HepG2 (cell line): ENCODE measurements around the gene KRT7. TPM values are rescaled to one million over a fixed set of nuclear protein-coding genes. Genes with fewer than 3 reads are reported as not detected.

Source experiments
- ATAC-seq: fragments of 200-7000 bp; cut with Tn5 transposase; 3 replicates; pipeline ENCODE4 v1.9.1; 2020; ENCODE audit warnings: mild to moderate bottlenecking, moderate library complexity
- BruUV-seq: library from RNA; stranded (reverse); fragments of 400-500 nt; replicated peaks from 2 replicates; lab custom pipeline; 2021; lab: Mats Ljungman, UMichigan
- CTCF ChIA-PET: fragments of 300-600 bp; formaldehyde crosslinking; extraction: SDS; loops from one replicate; lab custom pipeline; 2021; ENCODE audit warnings: low total read pairs, inconsistent platforms, low intra/inter-chr PET ratio; lab: Yijun Ruan, JAX
- POLR2A ChIA-PET: fragments of 350-600 bp; sonication (Branson Sonifier 250); formaldehyde crosslinking; loops from one replicate; lab custom pipeline; 2020; ENCODE audit warnings: antibody characterized with exemption, inconsistent platforms; lab: Yijun Ruan, JAX
- DNase-seq: peaks from one replicate; pipeline ENCODE4 v3.0.0-alpha.2; 2015; ENCODE audit warnings: low spot score
- FAIRE-seq: peaks from 3 replicates; lab custom pipeline; 2011; peaks lifted over from hg19 to GRCh38; lab: Jason Lieb, UNC
- H2AFZ ChIP-seq: one replicate; pipeline ENCODE4 v1.6.1; 2011; ENCODE audit warnings: low read length, inconsistent platforms
- H3K27ac ChIP-seq: fragments of 300-600 bp; 3 replicates; pipeline ENCODE4 v1.8.0; 2011; ENCODE audit warnings: mixed run types, mild to moderate bottlenecking, mixed read lengths, low read length, inconsistent platforms; ENCODE audit not compliant: insufficient read depth; ENCODE audit errors: extremely low read length
- H3K27me3 ChIP-seq, 2 experiments: fragments of 200-600 bp in 1 of 2; 2 replicates in 1 of 2; 3 replicates in 1 of 2; pipeline versions ENCODE4 v1.6.0 to v1.8.0; 2011; ENCODE audit warnings: low read length in 2 of 2, mild to moderate bottlenecking in 2 of 2, moderate library complexity in 2 of 2, inconsistent platforms in 1 of 2; ENCODE audit not compliant: insufficient read depth in 2 of 2, control insufficient read depth in 1 of 2
- H3K36me3 ChIP-seq, 2 experiments: fragments of 200-600 bp in 1 of 2; replicated peaks in 1 of 2; 2 replicates in 1 of 2; 3 replicates in 1 of 2; pipeline versions ENCODE4 v1.5.1 to v1.8.0; 2011; ENCODE audit warnings: low read length in 2 of 2, inconsistent platforms in 1 of 2; ENCODE audit not compliant: insufficient read depth in 2 of 2, control insufficient read depth in 1 of 2
- H3K4me1 ChIP-seq: 2 replicates; pipeline ENCODE4 v1.5.1; 2012; ENCODE audit warnings: low read length, inconsistent platforms; ENCODE audit not compliant: insufficient read depth
- H3K4me2 ChIP-seq: 2 replicates; pipeline ENCODE4 v1.6.0; 2011; ENCODE audit warnings: low read depth, low read length, inconsistent platforms
- H3K4me3 ChIP-seq, 3 experiments: fragments of 200-600 bp in 1 of 3; sonication (generic), shearing (Covaris generic) in 1 of 3; replicated peaks in 1 of 3; 2 replicates each; pipeline ENCODE4 v1.5.1; 2011 to 2016; ENCODE audit warnings: low read length in 3 of 3, inconsistent platforms in 2 of 3, low read depth in 2 of 3, mild to moderate bottlenecking in 2 of 3, control low read depth in 1 of 3, mixed read lengths in 1 of 3; ENCODE audit not compliant: insufficient read depth in 1 of 3
- H3K79me2 ChIP-seq: one replicate; pipeline ENCODE4 v1.6.1; 2011; ENCODE audit warnings: low read length, inconsistent platforms; ENCODE audit not compliant: insufficient read depth
- H3K9ac ChIP-seq: 2 replicates; pipeline ENCODE4 v1.6.0; 2011; ENCODE audit warnings: mild to moderate bottlenecking, low read depth, low read length, inconsistent platforms; ENCODE audit not compliant: insufficient read depth
- H3K9me3 ChIP-seq: 2 replicates; pipeline ENCODE4 v1.5.1; 2012; ENCODE audit warnings: mild to moderate bottlenecking, low read length
- H4K20me1 ChIP-seq: 2 replicates; pipeline ENCODE4 v1.6.0; 2011; ENCODE audit warnings: inconsistent platforms, mild to moderate bottlenecking, low read length, moderate library complexity; ENCODE audit not compliant: insufficient read depth
- CEBPB ChIP-seq: IDR thresholded peaks from 2 replicates; pipeline ENCODE4 v1.6.1; 2011; ENCODE audit warnings: low read depth, low read length, improper control_type of control experiment, borderline replicate concordance
- CEBPG ChIP-seq: IDR thresholded peaks from 2 replicates; pipeline ENCODE4 v1.6.1; 2016
- GABPB1 ChIP-seq: IDR thresholded peaks from 2 replicates; pipeline ENCODE4 v1.6.1; 2016; ENCODE audit warnings: mild to moderate bottlenecking, missing genetic modification reagents, moderate library complexity, missing compliant biosample characterization
- SAP130 ChIP-seq: IDR thresholded peaks from 2 replicates; pipeline ENCODE4 v1.6.1; 2016; ENCODE audit warnings: low read depth
- SOX6 ChIP-seq, 2 experiments: fragments of 450-650 bp in 1 of 2; sonication (generic) in 1 of 2; formaldehyde crosslinking in 1 of 2; IDR thresholded peaks; 2 replicates each; pipeline versions ENCODE4 v1.4.0 to v1.6.1; 2017 to 2020; ENCODE audit warnings: antibody characterized with exemption in 1 of 2, mild to moderate bottlenecking in 1 of 2, missing genetic modification reagents in 1 of 2
- YEATS4 ChIP-seq: sonication (generic); formaldehyde crosslinking; IDR thresholded peaks from 2 replicates; pipeline ENCODE4 v1.4.0; 2020; ENCODE audit warnings: missing genetic modification reagents, borderline replicate concordance
- ZNF317 ChIP-seq: sonication (generic); formaldehyde crosslinking; IDR thresholded peaks from 2 replicates; pipeline ENCODE4 v1.5.0; 2020; ENCODE audit warnings: mild to moderate bottlenecking, missing genetic modification reagents
- WGBS: methylation state at CpG from one replicate; pipeline ENCODE4 v1.1.6; 2017; ENCODE audit warnings: low lambda C conversion rate; 5-methylcytosine and 5-hydroxymethylcytosine counted together
- in situ Hi-C: cut with HindIII; loops from 2 replicates; pipeline ENCODE4 v1.10.0; 2017; ENCODE audit warnings: low pct_unique_long_range_greater_than_20kb; ENCODE audit not compliant: extremely low pct_ligation_motif_present
- intact Hi-C: fragments of 100-400 bp; cut with micrococcal nuclease; formaldehyde crosslinking; loops from one replicate; pipeline ENCODE4 v1.10.0; 2022; ENCODE audit not compliant: unreplicated experiment
- polyA plus RNA-seq, 8 experiments: library from polyadenylated mRNA; depleted of rRNA in 3 of 8; stranded (reverse) in 7 of 8; unstranded in 1 of 8; fragments of >200 nt; fragmentation: Illumina TruSeq in 4 of 8; extraction: Trizol in 4 of 8; gene quantifications; 2 replicates each; pipeline versions ENCODE4 v1.2.1 to v1.2.3, GENCODE V29; 2011 to 2016; ENCODE audit warnings: low read depth in 4 of 8, missing spikeins in 1 of 8, mixed read lengths in 1 of 8; ENCODE audit not compliant: insufficient read depth in 1 of 8
- total RNA-seq, 5 experiments: library from RNA; depleted of rRNA; stranded (reverse); fragments of >200 nt; fragmentation: Illumina TruSeq; extraction: Trizol; gene quantifications; 2 replicates each; pipeline ENCODE4 v1.2.3, GENCODE V29; 2016; ENCODE audit warnings: low read depth in 1 of 5
- TF ChIP-seq, protein P1 (sequence below): sonication (generic); formaldehyde crosslinking; conservative IDR thresholded peaks from 2 replicates; pipeline ENCODE4 v1.4.0; 2020; ENCODE audit warnings: missing genetic modification reagents
- TF ChIP-seq, protein P2 (sequence below): sonication (generic); formaldehyde crosslinking; IDR thresholded peaks from 2 replicates; pipeline ENCODE4 v1.9.0; 2021; ENCODE audit warnings: mild to moderate bottlenecking, missing genetic modification reagents
- TF ChIP-seq, protein P3 (sequence below): sonication (generic); formaldehyde crosslinking; IDR thresholded peaks from 2 replicates; pipeline ENCODE4 v1.4.0; 2020; ENCODE audit warnings: missing genetic modification reagents

Gene KRT7
- total and polyA plus RNA-seq, 2 of the 13 experiments (the other 11 are each of a cell fraction or from before 2014, with no cell fraction given) = 0.83 TPM; not detected in 1

DNA sequence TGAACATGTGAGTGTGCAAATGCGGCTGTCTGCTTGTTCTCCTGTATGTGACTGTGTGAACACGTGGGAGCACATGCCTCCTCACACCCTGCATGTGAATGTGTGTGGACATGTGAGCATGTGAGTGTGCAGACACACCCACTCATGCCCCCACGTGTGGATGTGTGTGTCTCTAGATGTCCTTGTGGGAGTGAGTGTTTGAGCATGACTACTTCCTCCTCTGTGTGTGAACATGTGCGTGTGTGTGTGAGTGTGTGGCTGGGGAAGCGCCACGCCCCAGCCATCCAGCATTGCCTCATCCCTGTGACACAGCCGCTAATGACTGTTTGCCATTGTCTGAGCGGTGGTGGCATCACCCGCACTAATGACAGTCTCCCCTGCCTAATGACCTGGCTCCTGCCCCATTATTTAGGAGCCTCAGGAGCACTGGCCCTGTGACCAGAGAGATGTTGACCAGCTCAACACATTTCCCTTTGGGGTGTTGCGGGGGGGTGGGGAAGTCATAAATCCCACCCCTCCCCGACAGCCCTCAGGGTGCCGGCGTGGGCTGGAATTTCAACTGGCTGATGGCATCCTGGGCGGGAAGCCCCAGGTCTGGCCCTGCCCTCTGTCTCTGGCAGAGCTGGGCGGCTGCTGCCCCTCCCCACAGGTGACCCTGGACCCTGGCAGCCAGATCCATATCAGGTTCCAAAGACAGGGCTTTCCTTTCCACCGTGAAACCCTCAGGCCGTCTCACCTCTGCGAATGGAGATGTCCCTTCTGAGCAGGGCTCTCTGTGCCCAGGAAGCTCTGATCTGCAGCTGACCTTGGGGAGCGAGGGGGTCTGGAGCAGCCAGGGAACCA is 29.7 kb upstream of the KRT7 start:
- Histone ChIP-seq H4K20me1 (0 out of 2 replicates have a peak, but pooled peaks cover 2% of the 10 kb centered on the region), H3K27ac (no peak overlapping the region), H3K36me3 (no peaks in the 10 kb centered on the region), H3K27me3 (peaks cover 10 to 73% of the 10 kb centered on the region in 2 experiments), H3K9me3 (no peaks in the 10 kb centered on the region), H3K79me2 (no peaks in the 10 kb centered on the region), H3K4me3 (no peak overlapping the region), H3K9ac (no peak overlapping the region), H2AFZ (no peak overlapping the region), H3K4me2 (no peak overlapping the region), H3K4me1 (peaks cover 12% of the 10 kb centered on the region; the same call in 1 of the 2 replicates)
- ChIA-PET CTCF (no interaction called here), POLR2A (no interaction called here)
- in situ Hi-C loops = loop anchor here (5.0 kb wide), 1 partner anchor 36 kb away; no protein-coding TSS in a partner anchor
- BruUV-seq = no TSS peak
- 4% methylated on average over 8 of the region's 19 CpGs for WGBS
- FAIRE-seq = no peak
- intact Hi-C loops = no loop called here
- peak; percentile 63 for DNase-seq
- peak; percentile 28; the same call in 2 of the 3 replicates for ATAC-seq
- TF ChIP-seq, protein P1, sequence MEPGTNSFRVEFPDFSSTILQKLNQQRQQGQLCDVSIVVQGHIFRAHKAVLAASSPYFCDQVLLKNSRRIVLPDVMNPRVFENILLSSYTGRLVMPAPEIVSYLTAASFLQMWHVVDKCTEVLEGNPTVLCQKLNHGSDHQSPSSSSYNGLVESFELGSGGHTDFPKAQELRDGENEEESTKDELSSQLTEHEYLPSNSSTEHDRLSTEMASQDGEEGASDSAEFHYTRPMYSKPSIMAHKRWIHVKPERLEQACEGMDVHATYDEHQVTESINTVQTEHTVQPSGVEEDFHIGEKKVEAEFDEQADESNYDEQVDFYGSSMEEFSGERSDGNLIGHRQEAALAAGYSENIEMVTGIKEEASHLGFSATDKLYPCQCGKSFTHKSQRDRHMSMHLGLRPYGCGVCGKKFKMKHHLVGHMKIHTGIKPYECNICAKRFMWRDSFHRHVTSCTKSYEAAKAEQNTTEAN = peak; percentile 78; the same call in 1 of the 2 replicates
- TF ChIP-seq SOX6 (IDR thresholded peaks at IDR 0.05) = no peak
- peak; percentile 29; the same call in 1 of the 2 replicates for TF ChIP-seq SOX6 (CRISPR knock-in tag; IDR thresholded peaks at IDR 0.05)
- TF ChIP-seq SAP130 (CRISPR knock-in tag) = 0 out of 2 replicates have a peak, but pooled peaks have one; percentile 22
- peak; percentile 60 for TF ChIP-seq CEBPB
- TF ChIP-seq ZNF317 (CRISPR knock-in tag) = no peak
- peak; percentile 43 for TF ChIP-seq CEBPG (CRISPR knock-in tag)
- TF ChIP-seq, protein P2, sequence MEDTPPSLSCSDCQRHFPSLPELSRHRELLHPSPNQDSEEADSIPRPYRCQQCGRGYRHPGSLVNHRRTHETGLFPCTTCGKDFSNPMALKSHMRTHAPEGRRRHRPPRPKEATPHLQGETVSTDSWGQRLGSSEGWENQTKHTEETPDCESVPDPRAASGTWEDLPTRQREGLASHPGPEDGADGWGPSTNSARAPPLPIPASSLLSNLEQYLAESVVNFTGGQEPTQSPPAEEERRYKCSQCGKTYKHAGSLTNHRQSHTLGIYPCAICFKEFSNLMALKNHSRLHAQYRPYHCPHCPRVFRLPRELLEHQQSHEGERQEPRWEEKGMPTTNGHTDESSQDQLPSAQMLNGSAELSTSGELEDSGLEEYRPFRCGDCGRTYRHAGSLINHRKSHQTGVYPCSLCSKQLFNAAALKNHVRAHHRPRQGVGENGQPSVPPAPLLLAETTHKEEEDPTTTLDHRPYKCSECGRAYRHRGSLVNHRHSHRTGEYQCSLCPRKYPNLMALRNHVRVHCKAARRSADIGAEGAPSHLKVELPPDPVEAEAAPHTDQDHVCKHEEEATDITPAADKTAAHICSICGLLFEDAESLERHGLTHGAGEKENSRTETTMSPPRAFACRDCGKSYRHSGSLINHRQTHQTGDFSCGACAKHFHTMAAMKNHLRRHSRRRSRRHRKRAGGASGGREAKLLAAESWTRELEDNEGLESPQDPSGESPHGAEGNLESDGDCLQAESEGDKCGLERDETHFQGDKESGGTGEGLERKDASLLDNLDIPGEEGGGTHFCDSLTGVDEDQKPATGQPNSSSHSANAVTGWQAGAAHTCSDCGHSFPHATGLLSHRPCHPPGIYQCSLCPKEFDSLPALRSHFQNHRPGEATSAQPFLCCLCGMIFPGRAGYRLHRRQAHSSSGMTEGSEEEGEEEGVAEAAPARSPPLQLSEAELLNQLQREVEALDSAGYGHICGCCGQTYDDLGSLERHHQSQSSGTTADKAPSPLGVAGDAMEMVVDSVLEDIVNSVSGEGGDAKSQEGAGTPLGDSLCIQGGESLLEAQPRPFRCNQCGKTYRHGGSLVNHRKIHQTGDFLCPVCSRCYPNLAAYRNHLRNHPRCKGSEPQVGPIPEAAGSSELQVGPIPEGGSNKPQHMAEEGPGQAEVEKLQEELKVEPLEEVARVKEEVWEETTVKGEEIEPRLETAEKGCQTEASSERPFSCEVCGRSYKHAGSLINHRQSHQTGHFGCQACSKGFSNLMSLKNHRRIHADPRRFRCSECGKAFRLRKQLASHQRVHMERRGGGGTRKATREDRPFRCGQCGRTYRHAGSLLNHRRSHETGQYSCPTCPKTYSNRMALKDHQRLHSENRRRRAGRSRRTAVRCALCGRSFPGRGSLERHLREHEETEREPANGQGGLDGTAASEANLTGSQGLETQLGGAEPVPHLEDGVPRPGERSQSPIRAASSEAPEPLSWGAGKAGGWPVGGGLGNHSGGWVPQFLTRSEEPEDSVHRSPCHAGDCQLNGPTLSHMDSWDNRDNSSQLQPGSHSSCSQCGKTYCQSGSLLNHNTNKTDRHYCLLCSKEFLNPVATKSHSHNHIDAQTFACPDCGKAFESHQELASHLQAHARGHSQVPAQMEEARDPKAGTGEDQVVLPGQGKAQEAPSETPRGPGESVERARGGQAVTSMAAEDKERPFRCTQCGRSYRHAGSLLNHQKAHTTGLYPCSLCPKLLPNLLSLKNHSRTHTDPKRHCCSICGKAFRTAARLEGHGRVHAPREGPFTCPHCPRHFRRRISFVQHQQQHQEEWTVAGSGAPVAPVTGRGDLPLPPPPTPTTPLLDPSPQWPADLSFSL (CRISPR knock-in tag) = 0 out of 2 replicates have a peak, but pooled peaks have one; percentile 19
- no peak for TF ChIP-seq YEATS4 (CRISPR knock-in tag)
- TF ChIP-seq GABPB1 (CRISPR knock-in tag) = 0 out of 2 replicates have a peak, but pooled peaks have one; percentile 22
- TF ChIP-seq, protein P3, sequence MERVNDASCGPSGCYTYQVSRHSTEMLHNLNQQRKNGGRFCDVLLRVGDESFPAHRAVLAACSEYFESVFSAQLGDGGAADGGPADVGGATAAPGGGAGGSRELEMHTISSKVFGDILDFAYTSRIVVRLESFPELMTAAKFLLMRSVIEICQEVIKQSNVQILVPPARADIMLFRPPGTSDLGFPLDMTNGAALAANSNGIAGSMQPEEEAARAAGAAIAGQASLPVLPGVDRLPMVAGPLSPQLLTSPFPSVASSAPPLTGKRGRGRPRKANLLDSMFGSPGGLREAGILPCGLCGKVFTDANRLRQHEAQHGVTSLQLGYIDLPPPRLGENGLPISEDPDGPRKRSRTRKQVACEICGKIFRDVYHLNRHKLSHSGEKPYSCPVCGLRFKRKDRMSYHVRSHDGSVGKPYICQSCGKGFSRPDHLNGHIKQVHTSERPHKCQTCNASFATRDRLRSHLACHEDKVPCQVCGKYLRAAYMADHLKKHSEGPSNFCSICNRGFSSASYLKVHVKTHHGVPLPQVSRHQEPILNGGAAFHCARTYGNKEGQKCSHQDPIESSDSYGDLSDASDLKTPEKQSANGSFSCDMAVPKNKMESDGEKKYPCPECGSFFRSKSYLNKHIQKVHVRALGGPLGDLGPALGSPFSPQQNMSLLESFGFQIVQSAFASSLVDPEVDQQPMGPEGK = 0 out of 2 replicates have a peak, but pooled peaks have one; percentile 33
